ENCODE measurements around the gene SLC34A3. TPM values are rescaled to one million over a fixed set of nuclear protein-coding genes. Genes with fewer than 3 reads are reported as not detected.

The SLC34A3 gene
- total RNA-seq, 1 donor from 2014 or later, result 0.09 TPM

GRCh38 chr9:137188490-137189296, 42.0 kb upstream of the SLC34A3 start, which contains the start of the genes ANAPC2 and SSNA1:
Gene ANAPC2 (minus strand): TSS chr9:137188560. CDS start chr9:137188532, 28 bp downstream.
Gene SSNA1 (plus strand): TSS chr9:137188676. CDS start chr9:137188727, 51 bp downstream.
- Mint-ChIP-seq H3K27me3 (ENCODE audit: low read depth, unreplicated experiment) (no peaks in the 10 kb centered on the region), H3K4me3 (ENCODE audit: unreplicated experiment) (peak within 1 kb of the TSS; percentile 95), H3K36me3 (ENCODE audit: low read depth, unreplicated experiment) (peaks cover 7% of the 10 kb centered on the region), H3K4me1 (ENCODE audit: low read depth, unreplicated experiment) (peaks cover 16% of the 10 kb centered on the region), H3K9me3 (ENCODE audit: unreplicated experiment) (no peaks in the 10 kb centered on the region), H3K27ac (ENCODE audit: unreplicated experiment) (peak within 1 kb of the TSS; percentile 87)
- FAIRE-seq (no peak), DNase-seq (ENCODE audit: low read depth) (peak; percentile 78)
- Histone ChIP-seq H3K36me3 (ENCODE audit: insufficient read depth, low read length) (no peaks in the 10 kb centered on the region), H3K4me1 (ENCODE audit: insufficient read depth, low read length) (peaks cover 19% of the 10 kb centered on the region), H3K9ac (ENCODE audit: low read length) (peak within 1 kb of the TSS; percentile 93), H3K27me3 (ENCODE audit: insufficient read depth, low read length) (no peaks in the 10 kb centered on the region), H3K9me3 (ENCODE audit: insufficient read depth, low read depth, low read length) (no peaks in the 10 kb centered on the region), H3K79me2 (ENCODE audit: insufficient read depth, low read length) (peaks cover 72% of the 10 kb centered on the region), H3K27ac (ENCODE audit: low read depth, low read length) (peak within 1 kb of the TSS; percentile 90), H3K4me3 (ENCODE audit: insufficient read depth, low read depth, low read length) (peak within 1 kb of the TSS; percentile 94), H2AFZ (ENCODE audit: low read depth, low read length) (peak within 1 kb of the TSS; percentile 87), H3K4me2 (ENCODE audit: low read length) (peak within 1 kb of the TSS; percentile 99), H4K20me1 (ENCODE audit: insufficient read depth, low read length) (peaks cover 69% of the 10 kb centered on the region)
- no peak for TF ChIP-seq CTCF (IDR thresholded peaks at IDR 0.05; ENCODE audit: insufficient read depth, low read depth, low read length)
- no peak for TF ChIP-seq EZH2 (IDR thresholded peaks at IDR 0.05; ENCODE audit: insufficient read depth, low read length)

GRCh38 chr9:137189297-137190295, 41.1 kb upstream of the SLC34A3 start:
- H3K4me2 ChIP-seq (ENCODE audit: low read length), result peak overlapping the region; percentile 99
- no peaks in the 10 kb centered on the region for H3K9me3 ChIP-seq (ENCODE audit: insufficient read depth, low read depth, low read length)
- no peak for DNase-seq (ENCODE audit: low read depth)
- H3K4me1 ChIP-seq (ENCODE audit: insufficient read depth, low read length), result peaks cover 19% of the 10 kb centered on the region
- Mint-ChIP-seq H3K4me3 (ENCODE audit: unreplicated experiment) (peak overlapping the region; percentile 95), H3K27ac (ENCODE audit: unreplicated experiment) (peak overlapping the region; percentile 87), H3K27me3 (ENCODE audit: low read depth, unreplicated experiment) (no peaks in the 10 kb centered on the region), H3K36me3 (ENCODE audit: low read depth, unreplicated experiment) (peaks cover 7% of the 10 kb centered on the region), H3K4me1 (ENCODE audit: low read depth, unreplicated experiment) (peaks cover 17% of the 10 kb centered on the region), H3K9me3 (ENCODE audit: unreplicated experiment) (no peaks in the 10 kb centered on the region)
- peak overlapping the region; percentile 94 for H3K4me3 ChIP-seq (ENCODE audit: insufficient read depth, low read depth, low read length)
- H3K79me2 ChIP-seq (ENCODE audit: insufficient read depth, low read length), result peaks cover 78% of the 10 kb centered on the region
- H4K20me1 ChIP-seq (ENCODE audit: insufficient read depth, low read length), result peaks cover 73% of the 10 kb centered on the region
- peak overlapping the region; percentile 93 for H3K9ac ChIP-seq (ENCODE audit: low read length)
- TF ChIP-seq CTCF (IDR thresholded peaks at IDR 0.05; ENCODE audit: insufficient read depth, low read depth, low read length) (no peak), EZH2 (IDR thresholded peaks at IDR 0.05; ENCODE audit: insufficient read depth, low read length) (no peak)
- no peak for FAIRE-seq
- H3K27me3 ChIP-seq (ENCODE audit: insufficient read depth, low read length), result no peaks in the 10 kb centered on the region
- peak overlapping the region; percentile 90 for H3K27ac ChIP-seq (ENCODE audit: low read depth, low read length)
- no peaks in the 10 kb centered on the region for H3K36me3 ChIP-seq (ENCODE audit: insufficient read depth, low read length)
- peak overlapping the region; percentile 87 for H2AFZ ChIP-seq (ENCODE audit: low read depth, low read length)
